ENCODE results near the gene AP1B1. TPM values are rescaled to one million over a fixed set of nuclear protein-coding genes. Genes with fewer than 3 reads are reported as not detected.

Gene AP1B1
- total and polyA plus RNA-seq, 2 of the 8 experiments (the other 6 are each of a cell fraction or from before 2014, with no cell fraction given), result 64.2 to 86.8 TPM

DNA sequence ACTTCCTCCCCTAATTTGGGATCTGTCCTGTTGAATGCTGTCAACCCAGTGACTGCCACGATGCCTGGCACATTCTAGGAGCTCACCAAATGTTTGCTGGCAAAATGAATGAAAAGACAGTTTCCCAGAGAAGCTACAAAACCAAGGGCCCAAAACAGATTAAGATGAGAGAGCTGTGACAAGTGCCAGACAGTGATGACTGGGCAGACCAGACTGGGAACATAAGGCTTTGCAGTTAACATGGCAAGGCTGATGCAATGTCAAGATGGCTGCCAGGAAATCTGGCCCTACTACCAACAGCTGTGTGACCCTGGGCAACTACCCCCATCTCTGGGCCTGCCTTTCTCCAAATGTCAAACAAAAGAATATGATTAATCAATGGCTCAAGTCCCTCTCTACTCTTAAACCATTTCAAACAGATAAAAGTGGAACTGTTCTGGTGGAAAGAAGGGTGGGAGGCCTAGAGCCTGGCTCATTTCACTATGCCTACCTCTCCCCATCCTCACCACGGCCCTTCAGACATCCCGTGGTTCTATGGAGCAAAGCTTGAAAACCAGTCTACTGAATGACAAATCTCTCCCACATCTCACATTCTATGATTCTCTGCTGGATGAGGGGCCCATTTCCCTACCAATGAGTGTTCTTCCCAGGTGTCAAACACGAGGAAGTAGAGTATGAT is 12.8 kb downstream of the AP1B1 start:
- H2BK12ac ChIP-seq (ENCODE audit: low read depth, low read length), result no peak overlapping the region
- 83% methylated on average over 4 of the region's 4 CpGs; no CpG with 5 or more reads in 1 of the 2 experiments for WGBS, 2 experiments (ENCODE audit: extremely low coverage in 1 of 2, insufficient coverage in 1 of 2, insufficient read length in 1 of 2, insufficient replicate concordance in 2 of 2, low coverage in 1 of 2, low lambda C conversion rate in 2 of 2, missing lambda C conversion rate in 1 of 2)
- H3K4me2 ChIP-seq (ENCODE audit: insufficient read depth in 1 of 2, low read depth in 2 of 2, low read length in 2 of 2), result no peak overlapping the region
- peaks cover 0 to 6% (median 3%) of the 10 kb centered on the region in 4 experiments; a peak in 3 of 8 replicates for H3K36me3 ChIP-seq (ENCODE audit: control insufficient read depth in 2 of 4, insufficient read depth in 4 of 4, low read length in 3 of 4)
- H4K91ac ChIP-seq (replicated peaks; ENCODE audit: insufficient read length, low read length), result no peak overlapping the region
- peaks cover 3 to 5% of the 10 kb centered on the region in 2 experiments for H4K20me1 ChIP-seq (replicated peaks in 1 of 2; ENCODE audit: control insufficient read depth in 1 of 2, insufficient read depth in 2 of 2, low read length in 2 of 2)
- H3K23me2 ChIP-seq (ENCODE audit: low read depth, low read length), result no peaks in the 10 kb centered on the region
- no peak overlapping the region for H2BK120ac ChIP-seq (replicated peaks; ENCODE audit: low read depth, low read length)
- no peak overlapping the region for H3K9ac ChIP-seq (replicated peaks in 1 of 4; ENCODE audit: extremely low read depth in 1 of 4, low read depth in 3 of 4, low read length in 3 of 4)
- DNase-seq (ENCODE audit: low read depth in 1 of 2, low spot score in 2 of 2), result no peak
- H3K4me1 ChIP-seq (replicated peaks in 1 of 4; ENCODE audit: control insufficient read depth in 3 of 4, insufficient read depth in 4 of 4, low read length in 3 of 4), result peaks cover under 1 to 6% (median 3%) of the 10 kb centered on the region in 4 experiments; a peak in 4 of 7 replicates
- H4K5ac ChIP-seq (ENCODE audit: insufficient read length, low read depth, low read length), result no peak overlapping the region
- H3K4ac ChIP-seq (replicated peaks; ENCODE audit: insufficient read length, low read depth, low read length), result no peak overlapping the region
- no peak for FAIRE-seq
- H3K27me3 ChIP-seq (replicated peaks in 1 of 4; ENCODE audit: control insufficient read depth in 3 of 4, extremely low read depth in 1 of 4, insufficient read depth in 3 of 4, low read length in 3 of 4), result no peaks in the 10 kb centered on the region; a peak in 1 of 7 replicates
- H3K79me2 ChIP-seq (ENCODE audit: control insufficient read depth in 1 of 2, insufficient read depth in 2 of 2, low read length in 2 of 2), result peaks cover 0 to 2% of the 10 kb centered on the region in 2 experiments; a peak in 1 of 4 replicates
- H2BK20ac ChIP-seq (ENCODE audit: low read length), result no peak overlapping the region
- peak overlapping the region; percentile 73; the same call in 1 of the 2 replicates for H2BK5ac ChIP-seq (ENCODE audit: low read depth, low read length)
- no peak overlapping the region for H3K27ac ChIP-seq (ENCODE audit: low read depth, low read length)
- no peak overlapping the region; the same call in 1 of the 2 replicates for H2BK15ac ChIP-seq (ENCODE audit: low read length)
- no peak overlapping the region for H3K18ac ChIP-seq (ENCODE audit: extremely low read depth, low read length)
- H3K4me3 ChIP-seq (ENCODE audit: extremely low read depth in 1 of 4, insufficient read depth in 2 of 4, low read depth in 3 of 4, low read length in 4 of 4), result no peak overlapping the region
- no peak for TF ChIP-seq NANOG (IDR thresholded peaks at IDR 0.05; ENCODE audit: insufficient read depth, low read depth, low read length, poor library complexity, severe bottlenecking)
- no peak for TF ChIP-seq NRF1 (IDR thresholded peaks at IDR 0.05; ENCODE audit: low read depth, low read length)
- H3K14ac ChIP-seq (ENCODE audit: insufficient read length), result no peak overlapping the region
- H3K23ac ChIP-seq (ENCODE audit: insufficient read length), result no peak overlapping the region
- ChIA-PET POLR2A (ENCODE audit: partially characterized antibody) (interaction anchor here (0.6 kb wide), 1 partner anchor 31 kb away, joined by 3 read pairs; no protein-coding TSS in a partner anchor), CTCF (ENCODE audit: partially characterized antibody) (interaction anchor here (0.6 to 1.2 kb wide), 3 partner anchors 11 to 43 kb away, joined by 3 read pairs; no protein-coding TSS in a partner anchor)
- H3K56ac ChIP-seq (replicated peaks; ENCODE audit: insufficient read length, low read depth, low read length), result no peak overlapping the region
- H2AFZ ChIP-seq (ENCODE audit: low read length), result no peak overlapping the region
- H3K9me3 ChIP-seq (ENCODE audit: insufficient read depth in 2 of 2, low read depth in 1 of 2, low read length in 1 of 2), result no peaks in the 10 kb centered on the region
- peaks cover 4% of the 10 kb centered on the region for H3K79me1 ChIP-seq (ENCODE audit: low read depth, low read length)
- H2AK5ac ChIP-seq (ENCODE audit: low read depth, low read length), result no peak overlapping the region
- H4K8ac ChIP-seq (ENCODE audit: extremely low read depth, insufficient read depth, low read length), result no peak overlapping the region

Data from H1 (cell line).